ENCODE results near the gene ARHGEF40.
"Not testable (repeated sequence)": the region's sequence is repeated elsewhere in the genome, so short reads cannot be mapped to it uniquely, and the experiment has no call there.

ARHGEF40 gene

GRCh38 chr14:21033133-21033698, 36.9 kb upstream of the ARHGEF40 start:
- no peak overlapping the region for H3K4me3 ChIP-seq (ENCODE audit: low read length)
- TF ChIP-seq ZNF274 (IDR thresholded peaks at IDR 0.05; ENCODE audit: low read depth, low read length) = no peak

- no peak for TF ChIP-seq ZNF274 (IDR thresholded peaks at IDR 0.05; ENCODE audit: low read depth, low read length)
- H3K4me3 ChIP-seq (ENCODE audit: low read length) = no peak within 1 kb of the TSS
These were observed 35.4 kb upstream of the ARHGEF40 start, which contains the start of gene RNASE13 for GRCh38 chr14:21034707-21035106. Gene RNASE13 (minus strand): TSS chr14:21034807. CDS start chr14:21034288, 519 bp downstream.

GRCh38 chr14:21036751-21037150, 33.4 kb upstream of the ARHGEF40 start:
- no peak for TF ChIP-seq ZNF274 (IDR thresholded peaks at IDR 0.05; ENCODE audit: low read depth, low read length)
- no peak overlapping the region for H3K4me3 ChIP-seq (ENCODE audit: low read length)

GRCh38 chr14:21037156-21037555, 32.9 kb upstream of the ARHGEF40 start:
- H3K4me3 ChIP-seq (ENCODE audit: low read length) = no peak overlapping the region
- no peak for TF ChIP-seq ZNF274 (IDR thresholded peaks at IDR 0.05; ENCODE audit: low read depth, low read length)

GRCh38 chr14:21038441-21039422, 31.4 kb upstream of the ARHGEF40 start:
- no peak for TF ChIP-seq ZNF274 (IDR thresholded peaks at IDR 0.05; ENCODE audit: low read depth, low read length)

GRCh38 chr14:21039585-21040369, 30.3 kb upstream of the ARHGEF40 start:
- TF ChIP-seq ZNF274 (IDR thresholded peaks at IDR 0.05; ENCODE audit: low read depth, low read length) = no peak
- H3K4me3 ChIP-seq (ENCODE audit: low read length) = no peak overlapping the region

More at GRCh38 chr14:21038441-21039422, 31.4 kb upstream of the ARHGEF40 start:
- H3K4me3 ChIP-seq (ENCODE audit: low read length) = no peak overlapping the region

GRCh38 chr14:21040370-21040925, 29.7 kb upstream of the ARHGEF40 start:
- no peak for TF ChIP-seq ZNF274 (IDR thresholded peaks at IDR 0.05; ENCODE audit: low read depth, low read length)

GRCh38 chr14:21040941-21041340, 29.2 kb upstream of the ARHGEF40 start:
- not testable (repeated sequence) for H3K4me3 ChIP-seq (ENCODE audit: low read length)

More at GRCh38 chr14:21040370-21040925, 29.7 kb upstream of the ARHGEF40 start:
- no peak overlapping the region for H3K4me3 ChIP-seq (ENCODE audit: low read length)

GRCh38 chr14:21041676-21042433, 28.2 kb upstream of the ARHGEF40 start, which contains the start of gene RNASE7:
Gene RNASE7 (plus strand): TSS chr14:21042362. CDS start chr14:21042993, 631 bp downstream.
- no peak within 1 kb of the TSS for H3K4me3 ChIP-seq (ENCODE audit: low read length)
- TF ChIP-seq ZNF274 (IDR thresholded peaks at IDR 0.05; ENCODE audit: low read depth, low read length) = no peak

- no peak overlapping the region for H3K4me3 ChIP-seq (ENCODE audit: low read length)
- no peak for TF ChIP-seq ZNF274 (IDR thresholded peaks at IDR 0.05; ENCODE audit: low read depth, low read length)
These were observed 27.2 kb upstream of the ARHGEF40 start for GRCh38 chr14:21042918-21043317.

GRCh38 chr14:21043387-21043973, 26.6 kb upstream of the ARHGEF40 start:
- TF ChIP-seq ZNF274 (IDR thresholded peaks at IDR 0.05; ENCODE audit: low read depth, low read length) = no peak
- no peak overlapping the region for H3K4me3 ChIP-seq (ENCODE audit: low read length)

GRCh38 chr14:21043974-21044618, 26.0 kb upstream of the ARHGEF40 start:
- TF ChIP-seq ZNF274 (IDR thresholded peaks at IDR 0.05; ENCODE audit: low read depth, low read length) = no peak
- no peak overlapping the region for H3K4me3 ChIP-seq (ENCODE audit: low read length)

Data from GM08714 (cell line).